GM18951 (cell line): ENCODE data around the gene MRPL46.
"Not testable (repeated sequence)": the region's sequence is repeated elsewhere in the genome, so short reads cannot be mapped to it uniquely, and the experiment has no call there.

Experiments
- POLR2A ChIP-seq: IDR thresholded peaks from 4 replicates; pipeline ENCODE4 v1.6.1; 2011; ENCODE audit warnings: mild to moderate bottlenecking; ENCODE audit not compliant: insufficient read length, insufficient read depth; ENCODE audit errors: extremely low read depth
- in situ Hi-C: fragments of 300-500 bp; cut with MboI; formaldehyde crosslinking; loops from one replicate; pipeline ENCODE4 v1.12.0; 2022; ENCODE audit warnings: low sequenced_read_pairs, mixed read lengths, inconsistent platforms; ENCODE audit not compliant: unreplicated experiment

MRPL46 gene

DNA sequence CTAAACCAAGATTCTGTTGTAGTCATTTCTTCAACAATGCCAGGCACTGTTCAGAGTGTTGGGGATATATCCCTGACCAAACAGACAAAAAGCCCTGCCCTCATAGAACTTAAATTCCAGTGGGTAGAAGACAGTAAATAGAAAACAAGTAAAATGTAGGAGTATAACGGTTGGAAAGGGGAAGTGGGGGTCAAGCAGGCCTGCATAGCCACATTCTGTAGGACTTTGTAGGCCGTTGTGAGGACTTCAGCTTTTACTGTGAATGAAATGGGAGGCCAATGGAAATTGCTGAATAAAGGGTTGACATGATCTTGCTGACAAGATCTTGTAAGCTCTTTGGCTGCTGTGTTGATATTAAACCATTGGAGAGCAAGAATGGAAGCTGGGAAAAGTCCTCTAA, 2.1 kb upstream of the MRPL46 start:
- in situ Hi-C loops = no loop called here

DNA sequence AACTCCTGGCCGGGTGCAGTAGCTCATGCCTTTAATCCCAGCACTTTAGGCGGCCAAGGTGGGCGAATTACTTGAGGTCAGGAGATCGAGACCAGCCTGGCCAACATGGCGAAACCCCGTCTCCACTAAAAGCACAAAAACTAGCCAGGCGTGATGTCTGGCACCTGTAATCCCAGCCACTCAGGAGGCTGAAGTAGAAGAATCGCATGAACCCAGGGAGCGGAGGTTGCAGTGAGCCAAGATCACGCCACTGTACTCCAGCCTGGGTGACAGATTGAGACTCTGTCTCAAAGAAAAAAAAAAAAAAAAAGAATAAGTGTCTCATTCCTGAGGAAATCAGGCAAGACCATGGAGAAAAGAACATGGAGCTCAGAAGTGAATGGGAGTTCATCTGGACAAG, 1.5 kb upstream of the MRPL46 start:
- in situ Hi-C loops = not testable (repeated sequence)

More for the DNA sequence above, 2.1 kb upstream of the MRPL46 start:
- TF ChIP-seq POLR2A = no peak

DNA sequence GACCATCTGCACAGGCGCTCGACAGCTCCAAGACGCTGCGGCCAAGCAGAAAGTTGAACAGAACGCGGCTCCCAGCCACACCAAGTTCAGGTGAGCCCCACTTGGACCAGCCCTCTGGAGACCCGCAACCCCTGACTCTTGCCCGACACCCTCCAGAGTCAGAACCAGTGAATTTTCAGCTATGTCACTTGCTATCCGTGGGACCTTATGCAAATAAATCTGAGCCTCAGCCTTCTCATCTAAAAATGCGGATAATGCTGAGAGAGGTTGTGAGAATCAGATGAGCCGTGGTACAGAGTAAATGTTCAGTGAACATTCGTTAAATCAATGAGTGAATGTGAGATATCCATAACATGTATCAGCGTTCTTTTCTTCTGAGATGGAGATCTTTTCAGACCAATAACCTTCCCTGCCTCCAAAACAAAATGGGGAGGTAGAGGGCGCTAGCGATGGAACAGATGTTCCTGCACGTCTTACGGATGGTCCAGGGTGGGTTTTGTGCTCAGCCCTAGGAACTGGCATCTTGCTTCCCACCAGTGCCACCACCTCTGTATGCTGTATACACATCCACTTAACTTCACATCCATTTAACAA, 844 bp upstream of the MRPL46 start:
- in situ Hi-C loops = no loop called here
- no peak for TF ChIP-seq POLR2A

DNA sequence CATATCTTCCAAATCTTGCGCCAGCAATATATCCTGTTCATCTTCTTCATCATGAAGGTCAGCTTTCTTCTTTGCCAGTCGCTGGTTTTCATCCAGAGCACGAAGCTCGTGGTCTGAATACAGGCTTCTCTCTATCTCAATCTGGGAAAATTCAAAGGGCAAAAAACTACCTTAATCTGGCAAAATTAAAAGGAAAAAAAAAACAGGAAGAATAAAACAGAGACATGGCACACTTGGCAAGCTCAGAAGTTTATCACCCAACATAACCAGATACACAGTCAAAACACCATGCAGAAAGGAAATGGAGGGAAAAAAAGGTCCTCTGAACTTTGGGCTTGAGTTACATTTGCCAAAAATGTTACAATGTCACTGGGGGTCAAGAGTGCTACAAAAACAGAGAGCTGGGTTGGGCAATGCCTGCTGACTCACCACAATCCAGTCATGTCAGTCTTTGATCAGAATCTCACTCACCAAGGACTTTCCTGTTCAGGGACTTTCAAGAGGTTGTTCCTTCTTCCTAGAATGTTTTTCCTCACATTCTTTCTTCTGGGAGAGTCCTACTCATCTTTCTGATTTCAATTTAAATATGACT, 1.5 kb downstream of the MRPL46 start:
- in situ Hi-C loops = no loop called here
- TF ChIP-seq POLR2A = no peak

DNA sequence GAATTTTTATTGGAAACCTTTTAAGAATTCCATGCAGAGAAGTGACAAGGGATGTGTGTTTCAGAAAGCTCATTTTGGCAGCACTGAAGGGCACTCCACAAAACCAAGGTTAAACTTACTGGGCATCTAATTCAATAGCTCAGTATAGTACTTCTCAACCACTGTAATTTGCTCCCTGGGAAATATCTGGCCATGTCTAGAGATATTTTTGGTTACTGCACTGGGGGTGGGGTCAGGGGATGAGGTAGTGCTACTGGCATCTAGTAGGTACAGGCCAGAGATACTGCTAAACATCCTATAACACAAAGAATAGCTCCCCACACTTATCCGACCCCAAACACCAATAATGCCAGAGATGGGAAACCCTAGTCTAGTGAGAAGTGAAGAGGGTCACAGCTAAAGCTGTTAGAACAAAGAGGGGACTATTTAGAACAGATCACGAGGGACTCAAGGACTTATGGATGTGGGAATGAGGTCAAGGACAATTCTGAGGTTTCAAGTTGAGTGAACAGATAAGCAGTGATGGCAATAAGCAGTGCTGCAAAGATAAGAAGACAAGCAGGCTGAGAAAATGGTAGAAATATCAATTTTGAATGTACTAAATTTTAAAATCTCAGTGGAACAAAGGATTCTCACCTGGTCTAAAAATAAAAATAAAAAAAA, 3.2 kb downstream of the MRPL46 start:
- no peak for TF ChIP-seq POLR2A
- in situ Hi-C loops = no loop called here

DNA sequence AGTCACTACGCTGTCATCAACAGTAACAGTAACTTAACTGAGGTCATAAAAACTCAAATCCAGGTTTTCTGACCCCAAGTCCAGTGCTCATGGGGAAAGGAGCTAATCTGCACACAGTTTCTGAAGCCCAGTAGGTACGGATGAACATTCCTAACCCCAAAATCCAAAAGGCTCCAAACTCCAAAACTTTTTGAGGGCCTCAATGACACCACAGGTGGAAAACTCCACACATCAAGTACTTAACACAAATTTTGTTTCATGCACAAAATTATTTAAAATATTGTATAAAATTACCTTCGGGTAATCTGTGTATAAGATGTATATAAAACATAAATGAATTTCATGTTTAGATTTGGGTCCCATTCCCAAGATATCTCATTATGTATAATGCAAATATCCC, 10.5 kb downstream of the MRPL46 start:
- TF ChIP-seq POLR2A = no peak
- in situ Hi-C loops = no loop called here

DNA sequence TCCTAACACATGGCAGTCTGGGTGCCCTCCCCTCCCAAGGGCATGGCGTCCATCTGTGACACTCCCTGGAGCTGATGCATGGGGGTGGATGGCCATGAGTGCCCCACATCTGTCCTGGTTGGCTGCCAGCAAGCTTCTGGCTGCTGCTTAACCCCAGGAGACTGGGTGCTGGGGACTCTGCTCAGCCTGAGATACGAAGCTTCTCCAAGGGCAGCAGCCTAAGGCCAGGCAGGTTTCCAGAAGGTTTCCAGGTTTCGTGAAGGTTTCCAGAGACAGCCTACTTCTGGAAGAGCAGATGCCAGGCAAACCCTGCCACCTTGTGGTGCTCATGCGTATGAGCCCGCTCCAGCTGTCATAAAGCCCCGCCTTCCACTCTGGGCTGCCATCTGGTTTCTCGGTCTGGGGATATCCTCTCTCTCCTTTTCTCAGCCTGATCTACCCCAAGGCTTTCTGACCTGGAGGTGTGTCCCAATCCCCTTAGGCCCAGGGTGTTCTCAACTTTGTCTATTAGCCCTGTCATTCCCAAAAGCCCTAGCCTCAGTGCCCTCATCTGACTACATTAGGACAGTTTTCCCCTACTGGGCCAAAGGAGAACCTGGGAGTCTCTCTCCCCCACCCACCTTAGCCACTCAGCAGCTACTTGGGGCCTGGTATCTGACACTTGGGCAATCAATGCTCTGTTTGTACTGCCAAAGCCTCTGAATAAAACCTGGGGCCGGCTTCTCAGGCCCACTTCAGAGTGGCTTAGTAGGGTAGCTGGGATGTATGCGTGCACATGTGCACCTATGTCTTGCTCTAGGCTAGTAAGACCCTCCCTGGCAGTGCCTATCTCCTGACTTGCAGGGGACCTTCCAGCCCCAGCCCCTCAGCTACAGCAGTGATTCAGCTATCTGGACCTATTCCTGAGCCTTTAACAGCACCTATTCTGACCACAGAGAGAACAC, 12.0 kb downstream of the MRPL46 start:
- TF ChIP-seq POLR2A = no peak

DNA sequence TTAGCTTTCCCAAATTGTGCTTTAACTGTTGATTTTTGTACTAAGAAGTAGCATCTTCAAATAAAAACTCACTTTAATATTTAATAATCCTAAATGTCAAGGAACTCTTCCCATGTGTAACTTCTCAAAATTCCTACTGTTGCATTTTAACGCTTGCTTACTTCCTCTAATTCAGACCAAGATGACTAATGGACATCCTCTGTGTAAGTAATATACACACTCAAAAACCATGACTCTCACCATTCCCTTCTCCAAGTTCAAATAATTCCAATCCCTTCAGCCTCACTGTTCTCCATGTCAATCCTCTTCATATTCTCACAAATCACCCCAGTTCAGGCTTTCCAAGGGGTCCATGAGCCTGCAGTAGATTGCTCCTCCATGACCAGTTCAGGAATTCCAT, 13.0 kb downstream of the MRPL46 start:
- no peak for TF ChIP-seq POLR2A
- in situ Hi-C loops = no loop called here

More for the DNA sequence above, 12.0 kb downstream of the MRPL46 start:
- in situ Hi-C loops = no loop called here

DNA sequence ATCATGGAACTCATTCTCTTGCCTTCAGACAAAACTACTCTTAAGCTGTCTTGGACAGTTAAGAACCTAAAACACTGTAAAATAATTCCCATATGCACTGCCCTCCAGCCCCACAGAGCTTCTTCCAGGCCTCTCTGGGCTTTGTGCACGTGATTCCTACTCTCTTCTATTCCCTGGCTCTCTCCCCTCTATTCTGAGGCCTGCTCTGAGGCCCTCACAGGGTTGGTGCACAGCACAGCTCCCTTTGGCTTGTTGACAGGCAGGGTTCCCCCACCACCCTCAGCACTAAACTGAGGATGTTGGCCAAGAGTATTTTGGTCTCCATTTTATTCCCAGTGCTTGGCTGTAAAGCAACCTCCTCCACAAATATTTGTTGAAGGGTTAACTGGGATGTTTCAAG, 13.5 kb downstream of the MRPL46 start:
- in situ Hi-C loops = no loop called here
- TF ChIP-seq POLR2A = no peak

DNA sequence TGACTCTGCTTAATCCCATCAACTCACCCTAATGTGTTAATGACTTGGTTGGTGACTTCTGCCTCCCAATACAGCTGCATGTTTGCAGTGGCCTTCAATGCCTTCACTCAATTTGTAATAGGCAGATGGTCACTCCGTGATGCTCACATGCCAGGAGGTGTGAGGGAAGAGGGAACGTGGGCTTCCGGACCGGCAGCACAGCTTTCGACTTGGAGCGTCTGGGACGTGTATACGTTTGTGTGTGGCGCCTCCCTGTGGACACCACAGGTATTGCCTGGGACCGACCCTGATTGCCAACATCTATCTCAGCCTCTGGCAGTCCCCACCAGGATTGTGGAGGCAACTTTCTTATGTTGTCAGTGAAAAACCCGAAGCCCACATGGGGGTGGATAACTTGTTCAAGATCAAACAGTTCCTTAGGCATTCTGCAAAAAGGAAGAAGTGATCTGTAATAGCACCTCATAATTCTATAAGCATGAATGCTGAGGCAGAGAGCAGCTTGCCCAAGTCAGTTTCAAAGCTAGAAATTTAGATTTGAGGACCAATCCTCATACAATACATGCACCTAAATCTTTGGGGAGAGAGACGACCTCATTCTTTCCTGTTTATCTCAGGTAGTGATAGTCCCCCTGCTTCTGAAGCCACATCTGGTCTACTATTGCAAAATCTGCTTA, 16.9 kb downstream of the MRPL46 start:
- no peak for TF ChIP-seq POLR2A
- in situ Hi-C loops = no loop called here

DNA sequence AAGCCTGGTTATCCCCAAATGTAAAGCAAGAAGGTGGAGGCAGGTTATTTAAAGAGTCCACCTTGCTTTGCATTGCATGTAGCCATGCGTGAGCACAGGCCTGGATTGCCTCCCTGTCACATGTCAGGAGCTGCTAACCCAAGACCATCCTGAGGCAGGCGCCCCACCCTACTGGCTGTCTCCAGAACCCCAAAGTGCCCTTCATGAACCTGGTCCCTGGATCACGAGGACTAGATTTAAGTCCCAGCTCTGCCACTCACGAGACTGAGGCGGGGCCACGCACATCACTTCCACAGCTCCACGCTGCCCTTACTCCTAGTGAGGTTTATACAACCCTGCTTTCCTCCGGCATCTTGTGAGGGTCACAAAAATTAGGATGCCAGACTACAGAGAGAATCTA, 17.6 kb downstream of the MRPL46 start:
- no peak for TF ChIP-seq POLR2A
- in situ Hi-C loops = no loop called here

DNA sequence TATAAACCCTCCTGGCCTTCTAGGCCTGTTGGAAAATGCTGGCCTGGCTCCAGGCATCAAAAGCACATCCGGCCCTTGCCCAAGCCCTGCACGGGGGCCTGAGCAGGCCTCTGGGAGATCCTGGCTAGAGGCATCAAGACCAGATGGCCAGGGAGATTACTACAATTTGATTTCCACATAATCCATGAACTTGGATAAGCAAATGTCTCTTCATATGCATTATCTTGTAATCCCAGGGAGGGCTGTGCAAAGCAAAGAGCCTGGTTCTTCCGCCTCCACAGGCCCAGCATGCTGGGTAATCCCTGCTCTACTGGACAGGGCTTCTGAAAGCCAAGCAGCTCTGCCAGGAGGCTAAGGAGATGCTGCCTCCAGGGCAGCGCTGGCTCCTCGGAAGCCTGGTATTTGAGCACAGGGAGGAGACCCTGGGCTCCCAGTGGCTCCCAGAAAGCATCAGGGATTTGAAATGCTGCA, 18.2 kb downstream of the MRPL46 start:
- no peak for TF ChIP-seq POLR2A
- in situ Hi-C loops = no loop called here

DNA sequence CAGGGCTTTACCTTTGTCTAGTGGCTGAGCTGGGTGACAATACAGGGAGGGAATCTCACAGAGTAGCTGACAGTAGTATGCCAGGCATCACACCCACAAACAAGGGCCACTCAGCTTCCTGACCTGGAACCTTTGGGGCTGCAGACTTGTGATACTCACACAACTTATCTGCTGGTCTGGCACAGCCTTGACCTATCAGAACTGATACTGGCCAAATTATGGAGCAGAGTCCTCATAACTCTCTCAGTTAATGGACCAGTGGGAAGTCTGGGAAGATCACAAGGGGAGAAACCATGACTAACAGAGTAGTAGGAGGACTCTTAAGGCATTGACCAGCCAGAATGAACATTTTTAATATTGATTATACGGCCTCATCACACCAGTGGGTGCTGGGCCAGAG, 19.4 kb downstream of the MRPL46 start:
- no peak for TF ChIP-seq POLR2A

More for the DNA sequence above, 19.4 kb downstream of the MRPL46 start:
- in situ Hi-C loops = no loop called here
